ENCODE data around the gene SMAD4.

DNA sequence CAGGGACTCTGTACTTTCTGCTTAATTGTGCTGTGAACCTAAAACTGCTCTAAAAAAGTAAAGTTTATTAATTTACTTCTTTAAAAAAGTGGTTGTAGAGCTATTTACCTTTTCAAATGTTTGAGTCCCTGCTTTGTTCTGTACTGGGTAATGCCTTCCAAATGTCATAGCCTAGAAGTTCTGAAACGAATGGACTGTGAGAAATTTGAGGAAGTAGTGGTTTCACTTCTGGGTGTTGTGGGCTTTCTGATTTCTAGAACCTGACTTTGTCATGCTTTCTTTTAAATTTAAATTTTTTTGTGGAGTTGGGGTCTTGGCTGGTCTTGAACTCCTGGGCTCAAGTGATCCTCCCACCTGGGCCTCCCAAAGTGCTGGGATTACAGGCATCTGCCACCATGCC lies 44.6 kb downstream of the SMAD4 start:
- TF ChIP-seq, protein P1, sequence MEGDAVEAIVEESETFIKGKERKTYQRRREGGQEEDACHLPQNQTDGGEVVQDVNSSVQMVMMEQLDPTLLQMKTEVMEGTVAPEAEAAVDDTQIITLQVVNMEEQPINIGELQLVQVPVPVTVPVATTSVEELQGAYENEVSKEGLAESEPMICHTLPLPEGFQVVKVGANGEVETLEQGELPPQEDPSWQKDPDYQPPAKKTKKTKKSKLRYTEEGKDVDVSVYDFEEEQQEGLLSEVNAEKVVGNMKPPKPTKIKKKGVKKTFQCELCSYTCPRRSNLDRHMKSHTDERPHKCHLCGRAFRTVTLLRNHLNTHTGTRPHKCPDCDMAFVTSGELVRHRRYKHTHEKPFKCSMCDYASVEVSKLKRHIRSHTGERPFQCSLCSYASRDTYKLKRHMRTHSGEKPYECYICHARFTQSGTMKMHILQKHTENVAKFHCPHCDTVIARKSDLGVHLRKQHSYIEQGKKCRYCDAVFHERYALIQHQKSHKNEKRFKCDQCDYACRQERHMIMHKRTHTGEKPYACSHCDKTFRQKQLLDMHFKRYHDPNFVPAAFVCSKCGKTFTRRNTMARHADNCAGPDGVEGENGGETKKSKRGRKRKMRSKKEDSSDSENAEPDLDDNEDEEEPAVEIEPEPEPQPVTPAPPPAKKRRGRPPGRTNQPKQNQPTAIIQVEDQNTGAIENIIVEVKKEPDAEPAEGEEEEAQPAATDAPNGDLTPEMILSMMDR (IDR thresholded peaks at IDR 0.05; ENCODE audit: poor library complexity): no peak
- TF ChIP-seq EZH2 (IDR thresholded peaks at IDR 0.05; ENCODE audit: borderline replicate concordance): no peak

Data from hepatocyte (in vitro differentiated cells).